HK-2 (cell line): ENCODE measurements around the gene NRXN2.

Source experiments
- DNase-seq: peaks from one replicate; pipeline ENCODE4 v3.0.0-alpha.2; 2018; ENCODE audit not compliant: unreplicated experiment

Gene NRXN2

GRCh38 chr11:64652586-64653387 lies 70.2 kb downstream of the NRXN2 start:
- DNase-seq: peak; percentile 70

GRCh38 chr11:64650923-64651523 lies 72.0 kb downstream of the NRXN2 start:
- DNase-seq: no peak

- DNase-seq: no peak
Measured at GRCh38 chr11:64649291-64649697, 73.7 kb downstream of the NRXN2 start.

GRCh38 chr11:64648551-64648950 lies 74.4 kb downstream of the NRXN2 start:
- DNase-seq: no peak

- no peak for DNase-seq
Measured at GRCh38 chr11:64647019-64647779, 75.8 kb downstream of the NRXN2 start.

GRCh38 chr11:64644647-64645275 lies 78.2 kb downstream of the NRXN2 start:
- DNase-seq: no peak

- no peak for DNase-seq
Measured at GRCh38 chr11:64643920-64644646, 78.9 kb downstream of the NRXN2 start.

GRCh38 chr11:64643256-64643881 lies 79.6 kb downstream of the NRXN2 start:
- no peak for DNase-seq

GRCh38 chr11:64642871-64643255 lies 80.1 kb downstream of the NRXN2 start:
- no peak for DNase-seq

- no peak for DNase-seq
Measured at GRCh38 chr11:64642418-64642735, 80.6 kb downstream of the NRXN2 start.

GRCh38 chr11:64641596-64642417 lies 81.2 kb downstream of the NRXN2 start:
- no peak for DNase-seq

- DNase-seq: no peak
Measured at GRCh38 chr11:64639885-64640284, 83.1 kb downstream of the NRXN2 start.

GRCh38 chr11:64638829-64639228 lies 84.2 kb downstream of the NRXN2 start:
- no peak for DNase-seq

- DNase-seq: no peak
Measured at GRCh38 chr11:64638018-64638665, 84.9 kb downstream of the NRXN2 start.

GRCh38 chr11:64637334-64638017 lies 85.5 kb downstream of the NRXN2 start:
- no peak for DNase-seq

GRCh38 chr11:64633555-64634159 lies 89.3 kb downstream of the NRXN2 start:
- DNase-seq: no peak

GRCh38 chr11:64632654-64633053 lies 90.3 kb downstream of the NRXN2 start:
- DNase-seq: no peak

GRCh38 chr11:64632237-64632636 lies 90.8 kb downstream of the NRXN2 start:
- DNase-seq: no peak

GRCh38 chr11:64631675-64632074 lies 91.3 kb downstream of the NRXN2 start:
- DNase-seq: no peak
